K562 (cell line): Measurements from ENCODE around the gene FBXW7. TPM values are rescaled to one million over a fixed set of nuclear protein-coding genes. Genes with fewer than 3 reads are reported as not detected.

Experiments used
- ATAC-seq: fragments of 200-7000 bp; cut with Tn5 transposase; 3 replicates; pipeline ENCODE4 v1.9.1; 2020; ENCODE audit warnings: moderate library complexity
- BruUV-seq: library from RNA; stranded (reverse); fragments of 400-500 nt; replicated peaks from 2 replicates; lab custom pipeline; 2021; lab: Mats Ljungman, UMichigan
- CTCF ChIA-PET: fragments of 300-600 bp; formaldehyde crosslinking; extraction: SDS; loops from one replicate; lab custom pipeline; 2021; ENCODE audit warnings: low intra/inter-chr PET ratio; lab: Yijun Ruan, JAX
- POLR2A ChIA-PET: fragments of 300-600, 350-650 bp; sonication (Branson Sonifier 250); formaldehyde crosslinking; extraction: SDS; loops from one replicate; lab custom pipeline; 2021; ENCODE audit warnings: antibody characterized with exemption, inconsistent platforms; lab: Yijun Ruan, JAX
- DNase-seq, 4 experiments: peaks; one replicate each; pipeline versions ENCODE4 v3.0.0 to v3.0.0-alpha.2; 2011 to 2018; ENCODE audit warnings: low spot score in 3 of 4, mixed read lengths in 3 of 4; ENCODE audit errors: extremely low read depth in 1 of 4
- FAIRE-seq: peaks from 2 replicates; lab custom pipeline; 2011; peaks lifted over from hg19 to GRCh38; lab: Jason Lieb, UNC
- H2AFZ ChIP-seq: 2 replicates; pipeline ENCODE4 v1.6.0; 2011; ENCODE audit warnings: low read depth, low read length, control low read depth, inconsistent platforms
- H3K27ac ChIP-seq: fragments of 200-600 bp; 3 replicates; pipeline ENCODE4 v1.8.0; 2011; ENCODE audit warnings: low read depth, mild to moderate bottlenecking, control low read depth, inconsistent platforms, low read length, moderate library complexity, mixed read lengths; ENCODE audit errors: extremely low read depth
- H3K27me3 ChIP-seq, 2 experiments: fragments of 300-600 bp in 1 of 2; 2 replicates in 1 of 2; 3 replicates in 1 of 2; pipeline versions ENCODE4 v1.6.0 to v1.8.0; 2011; ENCODE audit warnings: inconsistent platforms in 2 of 2, low read length in 2 of 2, mild to moderate bottlenecking in 1 of 2, mixed read lengths in 1 of 2, moderate library complexity in 1 of 2; ENCODE audit not compliant: control insufficient read depth in 2 of 2, insufficient read depth in 2 of 2
- H3K36me3 ChIP-seq: fragments of 300-600 bp; 3 replicates; pipeline ENCODE4 v1.8.0; 2011; ENCODE audit warnings: mild to moderate bottlenecking, low read length, inconsistent platforms; ENCODE audit not compliant: control insufficient read depth, insufficient read depth
- H3K4me1 ChIP-seq, 2 experiments: fragments of 200-600 bp in 1 of 2; replicated peaks in 1 of 2; 2 replicates in 1 of 2; 3 replicates in 1 of 2; pipeline versions ENCODE4 v1.5.1 to v1.8.0; 2011; ENCODE audit warnings: inconsistent platforms in 2 of 2, low read length in 2 of 2, mild to moderate bottlenecking in 1 of 2, mixed read lengths in 1 of 2, moderate library complexity in 1 of 2; ENCODE audit not compliant: control insufficient read depth in 2 of 2, insufficient read depth in 2 of 2
- H3K4me2 ChIP-seq: 2 replicates; pipeline ENCODE4 v1.6.1; 2011; ENCODE audit warnings: low read length, control low read depth, inconsistent platforms, mixed read lengths; ENCODE audit not compliant: insufficient read depth
- H3K4me3 ChIP-seq: fragments of 200-600 bp; sonication (generic), shearing (Covaris generic); 2 replicates; pipeline ENCODE4 v1.5.1; 2016; ENCODE audit warnings: control low read depth, inconsistent platforms
- H3K79me2 ChIP-seq: fragments of 200-600 bp; 3 replicates; pipeline ENCODE4 v1.8.0; 2011; ENCODE audit warnings: low read length, inconsistent platforms; ENCODE audit not compliant: control insufficient read depth, insufficient read depth
- H3K9ac ChIP-seq, 2 experiments: 2 replicates each; pipeline versions ENCODE4 v1.6.0 to v1.6.1; 2011; ENCODE audit warnings: low read depth in 2 of 2, low read length in 2 of 2, control low read depth in 1 of 2, inconsistent platforms in 1 of 2, mild to moderate bottlenecking in 1 of 2, mixed read lengths in 1 of 2; ENCODE audit not compliant: insufficient read depth in 1 of 2
- H3K9me1 ChIP-seq: one replicate; pipeline ENCODE4 v1.6.0; 2011; ENCODE audit warnings: inconsistent platforms, mild to moderate bottlenecking, low read length, moderate library complexity; ENCODE audit not compliant: control insufficient read depth, insufficient read depth
- H3K9me3 ChIP-seq: replicated peaks from 2 replicates; pipeline ENCODE4 v1.5.1; 2011; ENCODE audit warnings: low read depth, low read length, inconsistent platforms; ENCODE audit not compliant: control insufficient read depth, insufficient read depth
- H4K20me1 ChIP-seq: replicated peaks from 2 replicates; pipeline ENCODE4 v1.6.1; 2011; ENCODE audit warnings: low read length, inconsistent platforms, mixed read lengths; ENCODE audit not compliant: control insufficient read depth, insufficient read depth
- POLR2B ChIP-seq: fragments of 450-650 bp; IDR thresholded peaks from 2 replicates; pipeline ENCODE4 v1.6.1; 2018; ENCODE audit warnings: low read depth; ENCODE audit not compliant: partially characterized antibody
- SMAD4 ChIP-seq: fragments of 250-450 bp; sonication (Bioruptor Pico); conservative IDR thresholded peaks from 2 replicates; pipeline ENCODE4 v1.8.0; 2021; ENCODE audit warnings: inconsistent platforms, mild to moderate bottlenecking, moderate library complexity
- SRSF7 ChIP-seq: fragments of 200-400 bp; formaldehyde crosslinking; optimal IDR thresholded peaks from 2 replicates; pipeline ENCODE3; 2017; ENCODE audit warnings: mild to moderate bottlenecking, low read depth, low read length
- ZKSCAN1 ChIP-seq: fragments of 150-350 bp; IDR thresholded peaks from 2 replicates; pipeline ENCODE4 v1.6.1; 2016; ENCODE audit warnings: low read depth, low read length
- ZNF551 ChIP-seq: fragments of 250-450 bp; sonication (Bioruptor Pico); IDR thresholded peaks from 2 replicates; pipeline ENCODE4 v1.5.0; 2021; ENCODE audit warnings: mild to moderate bottlenecking, moderate library complexity
- ZNF717 ChIP-seq: fragments of 250-450 bp; sonication (Bioruptor Pico); IDR thresholded peaks from 2 replicates; pipeline ENCODE4 v1.5.0; 2021
- WGBS: fragments of 100-300 bp; shearing (Covaris generic); methylation state at CpG from one replicate; pipeline ENCODE4 v1.1.6; 2016; ENCODE audit warnings: low coverage, mixed read lengths; ENCODE audit not compliant: insufficient coverage; ENCODE audit errors: missing lambda C conversion rate; 5-methylcytosine and 5-hydroxymethylcytosine counted together
- in situ Hi-C: fragments of 300-500 bp; cut with MboI; formaldehyde crosslinking; loops from 4 replicates; pipeline ENCODE4 v1.15.0; 2018; ENCODE audit warnings: inconsistent platforms, mixed read lengths
- intact Hi-C: fragments of 100-400 bp; cut with micrococcal nuclease; formaldehyde crosslinking; loops from 2 replicates; pipeline ENCODE4 v1.14.2; 2022
- polyA plus RNA-seq, 8 experiments: library from polyadenylated mRNA; depleted of rRNA in 4 of 8; stranded (reverse) in 5 of 8; unstranded in 3 of 8; fragments of >200 nt; fragmentation: Nextera tagmentation in 2 of 8; fragmentation: Illumina TruSeq in 1 of 8; extraction: Ambion mirVana in 2 of 8; extraction: Trizol in 1 of 8; gene quantifications; 2 replicates each; pipeline versions ENCODE4 v1.2.1 to v1.2.3, GENCODE V29; 2011 to 2014; ENCODE audit warnings: inconsistent platforms in 1 of 8, missing spikeins in 1 of 8
- total RNA-seq, 7 experiments: library from RNA; depleted of rRNA in 6 of 7; stranded (reverse); fragments of >200 nt in 6 of 7; fragmentation: Illumina TruSeq in 2 of 7; extraction: Trizol in 2 of 7; gene quantifications; 2 replicates each; pipeline versions ENCODE4 v1.2.1 to v1.2.3, GENCODE V29; 2011 to 2021; ENCODE audit warnings: low replicate concordance in 1 of 7
- TF ChIP-seq, protein P1 (sequence below): fragments of 250-450 bp; sonication (Bioruptor Pico); IDR thresholded peaks from 2 replicates; pipeline ENCODE4 v1.4.0; 2020; ENCODE audit warnings: mild to moderate bottlenecking
- TF ChIP-seq, protein P2 (sequence below): fragments of 450-650 bp; IDR thresholded peaks from 2 replicates; pipeline ENCODE4 v1.6.1; 2016; ENCODE audit warnings: mild to moderate bottlenecking, moderate library complexity

Gene FBXW7
- total and polyA plus RNA-seq, 9 of the 15 experiments (the other 6 are each of a cell fraction or from before 2014, with no cell fraction given): 6.8 to 44.2 (median 16.4) TPM

DNA sequence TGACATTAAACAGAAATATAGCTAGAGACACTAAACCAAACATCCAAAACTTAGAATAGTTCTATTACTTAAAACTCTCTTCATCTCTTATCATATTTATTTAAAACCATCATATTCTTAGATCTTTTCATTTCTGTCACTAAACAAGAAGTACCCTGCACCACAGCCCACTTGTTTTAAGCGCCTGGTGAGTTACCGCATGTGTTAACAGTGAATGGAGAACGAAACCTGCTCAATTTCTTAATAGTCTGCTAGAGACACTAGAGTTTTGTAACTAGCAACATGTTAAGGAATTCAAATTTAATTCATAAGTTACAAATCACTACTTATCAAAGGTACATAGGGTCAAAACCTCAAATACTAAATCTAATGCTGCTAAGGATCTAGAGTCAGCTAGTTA, 111.5 kb downstream of the FBXW7 start:
- Histone ChIP-seq H3K9me1 (no peaks in the 10 kb centered on the region), H3K27ac (no peak overlapping the region), H3K9me3 (no peaks in the 10 kb centered on the region), H3K9ac (no peak overlapping the region), H3K79me2 (no peaks in the 10 kb centered on the region), H4K20me1 (no peaks in the 10 kb centered on the region), H2AFZ (no peak overlapping the region), H3K4me1 (no peaks in the 10 kb centered on the region), H3K36me3 (no peaks in the 10 kb centered on the region; the same call in 2 of the 3 replicates), H3K4me2 (no peak overlapping the region), H3K4me3 (no peak overlapping the region), H3K27me3 (no peaks in the 10 kb centered on the region)
- in situ Hi-C loops: no loop called here
- intact Hi-C loops: no loop called here
- no TSS peak for BruUV-seq
- whole genome bisulfite sequencing: 93% methylated on average over 3 of the region's 3 CpGs
- FAIRE-seq: no peak
- DNase-seq: no peak
- ChIA-PET POLR2A (no interaction called here), CTCF (no interaction called here)
- no peak for ATAC-seq
- TF ChIP-seq, protein P1, sequence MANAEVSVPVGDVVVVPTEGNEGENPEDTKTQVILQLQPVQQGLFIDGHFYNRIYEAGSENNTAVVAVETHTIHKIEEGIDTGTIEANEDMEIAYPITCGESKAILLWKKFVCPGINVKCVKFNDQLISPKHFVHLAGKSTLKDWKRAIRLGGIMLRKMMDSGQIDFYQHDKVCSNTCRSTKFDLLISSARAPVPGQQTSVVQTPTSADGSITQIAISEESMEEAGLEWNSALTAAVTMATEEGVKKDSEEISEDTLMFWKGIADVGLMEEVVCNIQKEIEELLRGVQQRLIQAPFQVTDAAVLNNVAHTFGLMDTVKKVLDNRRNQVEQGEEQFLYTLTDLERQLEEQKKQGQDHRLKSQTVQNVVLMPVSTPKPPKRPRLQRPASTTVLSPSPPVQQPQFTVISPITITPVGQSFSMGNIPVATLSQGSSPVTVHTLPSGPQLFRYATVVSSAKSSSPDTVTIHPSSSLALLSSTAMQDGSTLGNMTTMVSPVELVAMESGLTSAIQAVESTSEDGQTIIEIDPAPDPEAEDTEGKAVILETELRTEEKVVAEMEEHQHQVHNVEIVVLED: no peak
- no peak for TF ChIP-seq SMAD4 (CRISPR knock-in tag)
- TF ChIP-seq ZNF551: no peak
- TF ChIP-seq, protein P2, sequence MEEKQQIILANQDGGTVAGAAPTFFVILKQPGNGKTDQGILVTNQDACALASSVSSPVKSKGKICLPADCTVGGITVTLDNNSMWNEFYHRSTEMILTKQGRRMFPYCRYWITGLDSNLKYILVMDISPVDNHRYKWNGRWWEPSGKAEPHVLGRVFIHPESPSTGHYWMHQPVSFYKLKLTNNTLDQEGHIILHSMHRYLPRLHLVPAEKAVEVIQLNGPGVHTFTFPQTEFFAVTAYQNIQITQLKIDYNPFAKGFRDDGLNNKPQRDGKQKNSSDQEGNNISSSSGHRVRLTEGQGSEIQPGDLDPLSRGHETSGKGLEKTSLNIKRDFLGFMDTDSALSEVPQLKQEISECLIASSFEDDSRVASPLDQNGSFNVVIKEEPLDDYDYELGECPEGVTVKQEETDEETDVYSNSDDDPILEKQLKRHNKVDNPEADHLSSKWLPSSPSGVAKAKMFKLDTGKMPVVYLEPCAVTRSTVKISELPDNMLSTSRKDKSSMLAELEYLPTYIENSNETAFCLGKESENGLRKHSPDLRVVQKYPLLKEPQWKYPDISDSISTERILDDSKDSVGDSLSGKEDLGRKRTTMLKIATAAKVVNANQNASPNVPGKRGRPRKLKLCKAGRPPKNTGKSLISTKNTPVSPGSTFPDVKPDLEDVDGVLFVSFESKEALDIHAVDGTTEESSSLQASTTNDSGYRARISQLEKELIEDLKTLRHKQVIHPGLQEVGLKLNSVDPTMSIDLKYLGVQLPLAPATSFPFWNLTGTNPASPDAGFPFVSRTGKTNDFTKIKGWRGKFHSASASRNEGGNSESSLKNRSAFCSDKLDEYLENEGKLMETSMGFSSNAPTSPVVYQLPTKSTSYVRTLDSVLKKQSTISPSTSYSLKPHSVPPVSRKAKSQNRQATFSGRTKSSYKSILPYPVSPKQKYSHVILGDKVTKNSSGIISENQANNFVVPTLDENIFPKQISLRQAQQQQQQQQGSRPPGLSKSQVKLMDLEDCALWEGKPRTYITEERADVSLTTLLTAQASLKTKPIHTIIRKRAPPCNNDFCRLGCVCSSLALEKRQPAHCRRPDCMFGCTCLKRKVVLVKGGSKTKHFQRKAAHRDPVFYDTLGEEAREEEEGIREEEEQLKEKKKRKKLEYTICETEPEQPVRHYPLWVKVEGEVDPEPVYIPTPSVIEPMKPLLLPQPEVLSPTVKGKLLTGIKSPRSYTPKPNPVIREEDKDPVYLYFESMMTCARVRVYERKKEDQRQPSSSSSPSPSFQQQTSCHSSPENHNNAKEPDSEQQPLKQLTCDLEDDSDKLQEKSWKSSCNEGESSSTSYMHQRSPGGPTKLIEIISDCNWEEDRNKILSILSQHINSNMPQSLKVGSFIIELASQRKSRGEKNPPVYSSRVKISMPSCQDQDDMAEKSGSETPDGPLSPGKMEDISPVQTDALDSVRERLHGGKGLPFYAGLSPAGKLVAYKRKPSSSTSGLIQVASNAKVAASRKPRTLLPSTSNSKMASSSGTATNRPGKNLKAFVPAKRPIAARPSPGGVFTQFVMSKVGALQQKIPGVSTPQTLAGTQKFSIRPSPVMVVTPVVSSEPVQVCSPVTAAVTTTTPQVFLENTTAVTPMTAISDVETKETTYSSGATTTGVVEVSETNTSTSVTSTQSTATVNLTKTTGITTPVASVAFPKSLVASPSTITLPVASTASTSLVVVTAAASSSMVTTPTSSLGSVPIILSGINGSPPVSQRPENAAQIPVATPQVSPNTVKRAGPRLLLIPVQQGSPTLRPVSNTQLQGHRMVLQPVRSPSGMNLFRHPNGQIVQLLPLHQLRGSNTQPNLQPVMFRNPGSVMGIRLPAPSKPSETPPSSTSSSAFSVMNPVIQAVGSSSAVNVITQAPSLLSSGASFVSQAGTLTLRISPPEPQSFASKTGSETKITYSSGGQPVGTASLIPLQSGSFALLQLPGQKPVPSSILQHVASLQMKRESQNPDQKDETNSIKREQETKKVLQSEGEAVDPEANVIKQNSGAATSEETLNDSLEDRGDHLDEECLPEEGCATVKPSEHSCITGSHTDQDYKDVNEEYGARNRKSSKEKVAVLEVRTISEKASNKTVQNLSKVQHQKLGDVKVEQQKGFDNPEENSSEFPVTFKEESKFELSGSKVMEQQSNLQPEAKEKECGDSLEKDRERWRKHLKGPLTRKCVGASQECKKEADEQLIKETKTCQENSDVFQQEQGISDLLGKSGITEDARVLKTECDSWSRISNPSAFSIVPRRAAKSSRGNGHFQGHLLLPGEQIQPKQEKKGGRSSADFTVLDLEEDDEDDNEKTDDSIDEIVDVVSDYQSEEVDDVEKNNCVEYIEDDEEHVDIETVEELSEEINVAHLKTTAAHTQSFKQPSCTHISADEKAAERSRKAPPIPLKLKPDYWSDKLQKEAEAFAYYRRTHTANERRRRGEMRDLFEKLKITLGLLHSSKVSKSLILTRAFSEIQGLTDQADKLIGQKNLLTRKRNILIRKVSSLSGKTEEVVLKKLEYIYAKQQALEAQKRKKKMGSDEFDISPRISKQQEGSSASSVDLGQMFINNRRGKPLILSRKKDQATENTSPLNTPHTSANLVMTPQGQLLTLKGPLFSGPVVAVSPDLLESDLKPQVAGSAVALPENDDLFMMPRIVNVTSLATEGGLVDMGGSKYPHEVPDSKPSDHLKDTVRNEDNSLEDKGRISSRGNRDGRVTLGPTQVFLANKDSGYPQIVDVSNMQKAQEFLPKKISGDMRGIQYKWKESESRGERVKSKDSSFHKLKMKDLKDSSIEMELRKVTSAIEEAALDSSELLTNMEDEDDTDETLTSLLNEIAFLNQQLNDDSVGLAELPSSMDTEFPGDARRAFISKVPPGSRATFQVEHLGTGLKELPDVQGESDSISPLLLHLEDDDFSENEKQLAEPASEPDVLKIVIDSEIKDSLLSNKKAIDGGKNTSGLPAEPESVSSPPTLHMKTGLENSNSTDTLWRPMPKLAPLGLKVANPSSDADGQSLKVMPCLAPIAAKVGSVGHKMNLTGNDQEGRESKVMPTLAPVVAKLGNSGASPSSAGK: no peak
- no peak for TF ChIP-seq POLR2B
- no peak for TF ChIP-seq ZKSCAN1
- TF ChIP-seq ZNF717: no peak
- no peak for TF ChIP-seq SRSF7
